Measurements from ENCODE around the gene RNF224. TPM values are rescaled to one million over a fixed set of nuclear protein-coding genes. Genes with fewer than 3 reads are reported as not detected.

Gene RNF224
- total RNA-seq, 1 experiment from 2014 or later = 0.30 TPM

- ATAC-seq = peak; percentile 86
Observed at GRCh38 chr9:137277329-137278041, 50.2 kb downstream of the RNF224 start, which contains the start of gene TOR4A. TSS of gene TOR4A (plus strand) at chr9:137277726. CDS start at chr9:137278690, 964 bp downstream.

More at GRCh38 chr9:137277329-137278041, 50.2 kb downstream of the RNF224 start, which contains the start of gene TOR4A:
- peaks cover 0 to 20% of the 10 kb centered on the region in 2 experiments; a peak in 2 of 4 replicates for H3K36me3 ChIP-seq (ENCODE audit: control insufficient read depth in 1 of 2, insufficient read depth in 2 of 2, low read length in 2 of 2)
- TF ChIP-seq CTCF (IDR thresholded peaks at IDR 0.05 in 2 of 3, conservative IDR thresholded peaks at IDR 0.05 in 1 of 3; ENCODE audit: borderline replicate concordance in 1 of 3, insufficient read depth in 1 of 3, low read depth in 2 of 3, low read length in 2 of 3) (peak in 2 of 3 experiments; percentile 47 to 58; a peak in 4 of 6 replicates), POLR2A (IDR thresholded peaks at IDR 0.05; ENCODE audit: borderline replicate concordance, extremely low read depth, insufficient read depth, insufficient read length) (peak; percentile 31), CBX3 (IDR thresholded peaks at IDR 0.05; ENCODE audit: low read depth) (no peak), JUND (IDR thresholded peaks at IDR 0.05) (no peak), POLR2AphosphoS5 (IDR thresholded peaks at IDR 0.05; ENCODE audit: low read depth, low read length) (peak; percentile 97), ZFX (IDR thresholded peaks at IDR 0.05) (peak; percentile 88), YY1 (IDR thresholded peaks at IDR 0.05; ENCODE audit: extremely low read depth, insufficient replicate concordance, low read depth, low read length) (peak; percentile 9)
- no peaks in the 10 kb centered on the region for H3K9me3 ChIP-seq (ENCODE audit: control insufficient read depth in 1 of 2, insufficient read depth in 1 of 2, low read depth in 1 of 2, low read length in 2 of 2)
- POLR2A ChIA-PET = interaction anchor here (0.7 to 1.7 kb wide), 8 partner anchors 10 to 150 kb away, joined by 3 to 14 read pairs (median 4); partner anchors contain the start of genes NELFB, RNF208 and TUBB4B
- peak within 1 kb of the TSS; percentile 84 for H3K9ac ChIP-seq (ENCODE audit: low read length)
- no TSS peak for BruUV-seq (replicated peaks)
- intact Hi-C loops (cut with micrococcal nuclease) = no loop called here
- DNase-seq (ENCODE audit: low read depth, low spot score) = peak; percentile 80
- H3K4me1 ChIP-seq (ENCODE audit: control insufficient read depth in 1 of 2, insufficient read depth in 2 of 2, low read length in 2 of 2) = peaks cover 31 to 46% of the 10 kb centered on the region in 2 experiments
- peak within 1 kb of the TSS; percentile 80 to 90 for H3K4me3 ChIP-seq (replicated peaks in 1 of 2; ENCODE audit: low read depth in 1 of 2, low read length in 2 of 2)
- H4K20me1 ChIP-seq (ENCODE audit: insufficient read depth) = no peaks in the 10 kb centered on the region
- peaks cover 34% of the 10 kb centered on the region for H3K79me2 ChIP-seq (ENCODE audit: insufficient read depth, low read length)
- H3K4me2 ChIP-seq (ENCODE audit: low read length) = peak within 1 kb of the TSS; percentile 85
- H3K9me2 ChIP-seq (ENCODE audit: insufficient read depth) = no peaks in the 10 kb centered on the region
- no peaks in the 10 kb centered on the region for H3K27me3 ChIP-seq (ENCODE audit: insufficient read depth, low read length)
- RAD21 ChIA-PET (ENCODE audit: low non-redundant PET in 1 of 2, low total read pairs in 2 of 2, uncharacterized antibody in 2 of 2, unreplicated experiment in 2 of 2) = interaction anchor here (0.5 to 1.4 kb wide), 2 partner anchors 9 to 145 kb away, joined by 3 to 6 read pairs; partner anchors contain the start of genes EXD3 (in 1 of the 2) and NOXA1 (in 1 of the 2)
- CTCF ChIA-PET = interaction anchor here (0.8 to 2.0 kb wide), 3 partner anchors 9 to 24 kb away, joined by 3 to 18 read pairs (median 4); partner anchors contain the start of gene NRARP
- H3K27ac ChIP-seq (ENCODE audit: low read depth, low read length) = peak within 1 kb of the TSS; percentile 96
- H2AFZ ChIP-seq (ENCODE audit: low read depth, low read length, poor library complexity, severe bottlenecking) = no peak within 1 kb of the TSS

Measured in HCT116 (cell line).